Endothelial cell of umbilical vein (primary cell): Measurements from ENCODE around the gene KIAA1549. TPM values are rescaled to one million over a fixed set of nuclear protein-coding genes. Genes with fewer than 3 reads are reported as not detected.

Experiments used
- BruUV-seq: library from RNA; stranded (reverse); fragments of 400-500 nt; replicated peaks from 2 replicates; lab custom pipeline; 2021; lab: Mats Ljungman, UMichigan
- CTCF ChIA-PET: fragments of 300-600, 350-600 bp; sonication (Branson Sonifier 250); formaldehyde crosslinking; loops from one replicate; lab custom pipeline; 2021; ENCODE audit warnings: antibody characterized with exemption, inconsistent platforms; lab: Charles Lee
- POLR2A ChIA-PET: fragments of 300-600, 350-600 bp; sonication (Branson Sonifier 250); formaldehyde crosslinking; loops from one replicate; lab custom pipeline; 2021; ENCODE audit warnings: antibody characterized with exemption, inconsistent platforms; lab: Charles Lee
- DNase-seq: peaks from one replicate; pipeline ENCODE4 v3.0.0-alpha.2; 2011; ENCODE audit warnings: low read depth, low spot score
- FAIRE-seq: peaks from 2 replicates; lab custom pipeline; 2011; peaks lifted over from hg19 to GRCh38; lab: Jason Lieb, UNC
- H2AFZ ChIP-seq: 2 replicates; pipeline ENCODE4 v1.6.0; 2012; ENCODE audit warnings: low read depth, low read length, control low read depth, inconsistent platforms
- H3K27ac ChIP-seq: 2 replicates; pipeline ENCODE4 v1.5.1; 2011; ENCODE audit warnings: low read depth, mild to moderate bottlenecking, control low read depth, low read length, moderate library complexity; ENCODE audit not compliant: insufficient read depth
- H3K27me3 ChIP-seq, 2 experiments: 2 replicates each; pipeline versions ENCODE4 v1.6.0 to v1.6.1; 2011; ENCODE audit warnings: low read length in 2 of 2, mixed read lengths in 1 of 2; ENCODE audit not compliant: control insufficient read depth in 2 of 2, insufficient read depth in 2 of 2
- H3K36me3 ChIP-seq, 2 experiments: 2 replicates in 1 of 2; 3 replicates in 1 of 2; pipeline ENCODE4 v1.5.1; 2011; ENCODE audit warnings: low read length in 2 of 2, mild to moderate bottlenecking in 1 of 2, moderate library complexity in 1 of 2; ENCODE audit not compliant: control insufficient read depth in 2 of 2, insufficient read depth in 2 of 2; ENCODE audit errors: extremely low read depth in 1 of 2
- H3K4me1 ChIP-seq: 3 replicates; pipeline ENCODE4 v1.5.1; 2011; ENCODE audit warnings: mild to moderate bottlenecking, low read length; ENCODE audit not compliant: control insufficient read depth, insufficient read depth; ENCODE audit errors: extremely low read depth
- H3K4me2 ChIP-seq: 2 replicates; pipeline ENCODE4 v1.6.1; 2011; ENCODE audit warnings: low read length, control low read depth, mixed read lengths; ENCODE audit not compliant: insufficient read depth
- H3K4me3 ChIP-seq, 3 experiments: fragments of 200-600 bp in 1 of 3; sonication (generic), shearing (Covaris generic) in 1 of 3; replicated peaks in 1 of 3; 2 replicates each; pipeline ENCODE4 v1.5.1; 2011 to 2016; ENCODE audit warnings: control low read depth in 3 of 3, low read length in 3 of 3, mild to moderate bottlenecking in 2 of 3, inconsistent platforms in 1 of 3, low read depth in 1 of 3, moderate library complexity in 1 of 3; ENCODE audit not compliant: insufficient read depth in 1 of 3
- H3K79me2 ChIP-seq: 2 replicates; pipeline ENCODE4 v1.6.0; 2012; ENCODE audit warnings: low read length, inconsistent platforms; ENCODE audit not compliant: control insufficient read depth, insufficient read depth
- H3K9ac ChIP-seq: replicated peaks from 2 replicates; pipeline ENCODE3; 2011; ENCODE audit warnings: low read length, control low read depth; ENCODE audit not compliant: insufficient read depth; ENCODE audit errors: extremely low read depth
- H3K9me1 ChIP-seq: replicated peaks from 3 replicates; pipeline ENCODE4 v1.6.0; 2011; ENCODE audit warnings: mild to moderate bottlenecking, low read length; ENCODE audit not compliant: control insufficient read depth, insufficient read depth; ENCODE audit errors: extremely low read depth
- H3K9me3 ChIP-seq: replicated peaks from 2 replicates; pipeline ENCODE4 v1.5.1; 2012; ENCODE audit warnings: low read length, inconsistent platforms; ENCODE audit not compliant: control insufficient read depth, insufficient read depth
- H4K20me1 ChIP-seq: replicated peaks from 2 replicates; pipeline ENCODE3; 2011; ENCODE audit warnings: mild to moderate bottlenecking, low read length; ENCODE audit not compliant: control insufficient read depth, insufficient read depth; ENCODE audit errors: extremely low read depth
- EZH2 ChIP-seq: IDR thresholded peaks from 2 replicates; pipeline ENCODE4 v1.6.1; 2012; ENCODE audit warnings: borderline replicate concordance, low read depth, mild to moderate bottlenecking, moderate library complexity, low read length, inconsistent platforms; ENCODE audit not compliant: severe bottlenecking
- FOS ChIP-seq: IDR thresholded peaks from 2 replicates; pipeline ENCODE4 v1.6.1; 2011; ENCODE audit warnings: mild to moderate bottlenecking, low read length, moderate library complexity, borderline replicate concordance; ENCODE audit not compliant: insufficient read depth
- GATA2 ChIP-seq: IDR thresholded peaks from 2 replicates; pipeline ENCODE4 v1.7.0; 2011; ENCODE audit warnings: low read depth, mild to moderate bottlenecking, moderate library complexity, mixed read lengths, low read length; ENCODE audit not compliant: insufficient read length, insufficient read depth
- JUN ChIP-seq: IDR thresholded peaks from 2 replicates; pipeline ENCODE4 v1.6.1; 2011; ENCODE audit warnings: borderline replicate concordance, low read depth; ENCODE audit not compliant: insufficient read length, insufficient read depth
- MAX ChIP-seq: IDR thresholded peaks from 2 replicates; pipeline ENCODE4 v1.6.1; 2011; ENCODE audit not compliant: insufficient read depth, insufficient read length
- MYC ChIP-seq: IDR thresholded peaks from one replicate; pipeline ENCODE4 v1.6.1; 2011; ENCODE audit warnings: mild to moderate bottlenecking, low read depth, low read length
- POLR2A ChIP-seq: IDR thresholded peaks from 2 replicates; pipeline ENCODE4 v1.6.1; 2012; ENCODE audit warnings: low read depth, mild to moderate bottlenecking, control low read depth, low read length
- POLR2AphosphoS5 ChIP-seq: IDR thresholded peaks from 2 replicates; pipeline ENCODE4 v1.6.1; 2012; ENCODE audit warnings: low read depth, mild to moderate bottlenecking, control low read depth, low read length, moderate library complexity; ENCODE audit not compliant: insufficient read depth
- dilution Hi-C: fragments of 300-500 bp; cut with MboI; formaldehyde crosslinking; loops from one replicate; pipeline ENCODE4 v1.15.0; 2019; ENCODE audit warnings: low sequenced_read_pairs; ENCODE audit not compliant: extremely low pct_ligation_motif_present
- intact Hi-C: fragments of 100-400 bp; cut with micrococcal nuclease; formaldehyde crosslinking; loops from one replicate; pipeline ENCODE4 v1.10.0; 2022
- polyA plus RNA-seq, 4 experiments: library from polyadenylated mRNA; depleted of rRNA in 3 of 4; stranded (reverse) in 3 of 4; unstranded in 1 of 4; fragments of >200 nt; gene quantifications; 2 replicates each; pipeline versions ENCODE4 v1.2.1 to v1.2.3, GENCODE V29; 2011 to 2012; ENCODE audit warnings: missing spikeins in 1 of 4
- total RNA-seq: library from RNA; stranded (reverse); gene quantifications from 2 replicates; pipeline ENCODE4 v1.2.3, GENCODE V29; 2021
- TF ChIP-seq, protein P1 (sequence below), 2 donors: IDR thresholded peaks; 1 replicate in 1 of 2; 2 replicates in 1 of 2; pipeline ENCODE4 v1.5.1; 2011; ENCODE audit warnings: low read length in 2 of 2, mild to moderate bottlenecking in 2 of 2, moderate library complexity in 2 of 2, control low read depth in 1 of 2, inconsistent platforms in 1 of 2, low read depth in 1 of 2; ENCODE audit not compliant: insufficient read depth in 1 of 2; ENCODE audit errors: extremely low read depth in 1 of 2

Gene KIAA1549
- total and polyA plus RNA-seq, 2 donors (not counting 3 experiments of a cell fraction or from before 2014, with no cell fraction given) = 4.6 to 10.9 TPM

- H4K20me1 ChIP-seq = no peaks in the 10 kb centered on the region
- intact Hi-C loops = no loop called here
- H2AFZ ChIP-seq = no peak overlapping the region
- no peaks in the 10 kb centered on the region for H3K9me1 ChIP-seq
- FAIRE-seq (no peak), DNase-seq (no peak)
- dilution Hi-C loops = no loop called here
- H3K9ac ChIP-seq = no peak overlapping the region
- no peak overlapping the region for H3K27ac ChIP-seq
- no peak for TF ChIP-seq POLR2AphosphoS5
- no peak for TF ChIP-seq FOS
- TF ChIP-seq MAX = no peak
- TF ChIP-seq POLR2A = no peak
- TF ChIP-seq MYC = no peak
- no peak for TF ChIP-seq GATA2
- TF ChIP-seq EZH2 = no peak
- TF ChIP-seq JUN = no peak
- TF ChIP-seq, protein P1, sequence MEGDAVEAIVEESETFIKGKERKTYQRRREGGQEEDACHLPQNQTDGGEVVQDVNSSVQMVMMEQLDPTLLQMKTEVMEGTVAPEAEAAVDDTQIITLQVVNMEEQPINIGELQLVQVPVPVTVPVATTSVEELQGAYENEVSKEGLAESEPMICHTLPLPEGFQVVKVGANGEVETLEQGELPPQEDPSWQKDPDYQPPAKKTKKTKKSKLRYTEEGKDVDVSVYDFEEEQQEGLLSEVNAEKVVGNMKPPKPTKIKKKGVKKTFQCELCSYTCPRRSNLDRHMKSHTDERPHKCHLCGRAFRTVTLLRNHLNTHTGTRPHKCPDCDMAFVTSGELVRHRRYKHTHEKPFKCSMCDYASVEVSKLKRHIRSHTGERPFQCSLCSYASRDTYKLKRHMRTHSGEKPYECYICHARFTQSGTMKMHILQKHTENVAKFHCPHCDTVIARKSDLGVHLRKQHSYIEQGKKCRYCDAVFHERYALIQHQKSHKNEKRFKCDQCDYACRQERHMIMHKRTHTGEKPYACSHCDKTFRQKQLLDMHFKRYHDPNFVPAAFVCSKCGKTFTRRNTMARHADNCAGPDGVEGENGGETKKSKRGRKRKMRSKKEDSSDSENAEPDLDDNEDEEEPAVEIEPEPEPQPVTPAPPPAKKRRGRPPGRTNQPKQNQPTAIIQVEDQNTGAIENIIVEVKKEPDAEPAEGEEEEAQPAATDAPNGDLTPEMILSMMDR (IDR thresholded peaks at IDR 0.05; ENCODE audit: extremely low read depth in 1 of 2, insufficient read depth in 1 of 2, low read depth in 1 of 2, low read length in 2 of 2) = no peak
- peaks cover 2% of the 10 kb centered on the region in 2 experiments for H3K36me3 ChIP-seq
- ChIA-PET CTCF (interaction anchor here (0.8 to 2.0 kb wide), 4 partner anchors 21 to 167 kb away, joined by 3 to 8 read pairs (median 4); no protein-coding TSS in a partner anchor), POLR2A (no interaction called here)
- H3K4me3 ChIP-seq = no peak overlapping the region
- no TSS peak for BruUV-seq
- H3K27me3 ChIP-seq = no peaks in the 10 kb centered on the region
- no peak overlapping the region for H3K4me2 ChIP-seq
- no peaks in the 10 kb centered on the region for H3K79me2 ChIP-seq
- H3K4me1 ChIP-seq = no peaks in the 10 kb centered on the region
- H3K9me3 ChIP-seq = no peaks in the 10 kb centered on the region
These were observed 73.3 kb downstream of the KIAA1549 start for GRCh38 chr7:138907850-138908249.
